DOHH2 (cell line): ENCODE data around the gene SOSTDC1.

Source experiments
- H3F3A ChIP-seq: fragments of 200-600 bp; sonication (generic), shearing (Covaris generic); 2 replicates; pipeline ENCODE4 v1.6.0; 2016; ENCODE audit warnings: antibody characterized with exemption, mild to moderate bottlenecking; ENCODE audit not compliant: control insufficient read depth, insufficient read depth
- H3K27ac ChIP-seq: fragments of 200-600 bp; sonication (generic); 2 replicates; pipeline ENCODE4 v1.5.1; 2014; ENCODE audit warnings: low read depth, mild to moderate bottlenecking, low read length, moderate library complexity
- H3K27me3 ChIP-seq: fragments of 200-600 bp; sonication (generic); 2 replicates; pipeline ENCODE4 v1.6.1; 2014; ENCODE audit warnings: mild to moderate bottlenecking, low read length, mixed read lengths; ENCODE audit not compliant: control insufficient read depth
- H3K36me3 ChIP-seq: fragments of 200-600 bp; sonication (generic); 2 replicates; pipeline ENCODE4 v1.6.1; 2014; ENCODE audit warnings: mild to moderate bottlenecking, low read length, moderate library complexity, mixed read lengths; ENCODE audit not compliant: control insufficient read depth
- H3K4me1 ChIP-seq: fragments of 200-600 bp; sonication (generic); 2 replicates; pipeline ENCODE4 v1.6.1; 2014; ENCODE audit warnings: mild to moderate bottlenecking, low read length, mixed read lengths; ENCODE audit not compliant: control insufficient read depth
- H3K4me2 ChIP-seq: fragments of 200-600 bp; sonication (generic); 2 replicates; pipeline ENCODE4 v1.6.0; 2014; ENCODE audit warnings: mild to moderate bottlenecking, low read length, moderate library complexity
- H3K4me3 ChIP-seq: fragments of 200-600 bp; sonication (generic); 2 replicates; pipeline ENCODE4 v1.5.1; 2014; ENCODE audit warnings: mild to moderate bottlenecking, low read length, mixed read lengths
- H3K79me2 ChIP-seq: fragments of 200-600 bp; sonication (generic); 2 replicates; pipeline ENCODE4 v1.6.1; 2014; ENCODE audit warnings: mild to moderate bottlenecking, low read length, mixed read lengths; ENCODE audit not compliant: control insufficient read depth
- H3K9me2 ChIP-seq: fragments of 200-600 bp; sonication (generic); replicated peaks from 2 replicates; pipeline ENCODE4 v1.6.1; 2014; ENCODE audit warnings: mild to moderate bottlenecking, low read length, mixed read lengths; ENCODE audit not compliant: control insufficient read depth
- H3K9me3 ChIP-seq: fragments of 200-600 bp; sonication (generic); 2 replicates; pipeline ENCODE4 v1.6.1; 2014; ENCODE audit warnings: antibody characterized with exemption, low read length, mixed read lengths; ENCODE audit not compliant: control insufficient read depth, insufficient read depth
- H4K20me1 ChIP-seq: fragments of 200-600 bp; sonication (generic); 2 replicates; pipeline ENCODE4 v1.6.0; 2014; ENCODE audit warnings: low read depth, mild to moderate bottlenecking, antibody characterized with exemption, low read length, moderate library complexity; ENCODE audit not compliant: control insufficient read depth, insufficient read depth
- EZH2phosphoT487 ChIP-seq: fragments of 200-600 bp; sonication (generic); IDR thresholded peaks from 2 replicates; pipeline ENCODE4 v1.6.1; 2017; ENCODE audit warnings: borderline replicate concordance, mild to moderate bottlenecking, antibody characterized with exemption, low read length, moderate library complexity, mixed read lengths
- TF ChIP-seq, protein P1 (sequence below): fragments of 200-600 bp; sonication (generic); IDR thresholded peaks from one replicate; pipeline ENCODE4 v1.5.1; 2014; ENCODE audit warnings: antibody characterized with exemption, mild to moderate bottlenecking, low read depth, low read length; ENCODE audit not compliant: poor library complexity, severe bottlenecking

The SOSTDC1 gene

DNA sequence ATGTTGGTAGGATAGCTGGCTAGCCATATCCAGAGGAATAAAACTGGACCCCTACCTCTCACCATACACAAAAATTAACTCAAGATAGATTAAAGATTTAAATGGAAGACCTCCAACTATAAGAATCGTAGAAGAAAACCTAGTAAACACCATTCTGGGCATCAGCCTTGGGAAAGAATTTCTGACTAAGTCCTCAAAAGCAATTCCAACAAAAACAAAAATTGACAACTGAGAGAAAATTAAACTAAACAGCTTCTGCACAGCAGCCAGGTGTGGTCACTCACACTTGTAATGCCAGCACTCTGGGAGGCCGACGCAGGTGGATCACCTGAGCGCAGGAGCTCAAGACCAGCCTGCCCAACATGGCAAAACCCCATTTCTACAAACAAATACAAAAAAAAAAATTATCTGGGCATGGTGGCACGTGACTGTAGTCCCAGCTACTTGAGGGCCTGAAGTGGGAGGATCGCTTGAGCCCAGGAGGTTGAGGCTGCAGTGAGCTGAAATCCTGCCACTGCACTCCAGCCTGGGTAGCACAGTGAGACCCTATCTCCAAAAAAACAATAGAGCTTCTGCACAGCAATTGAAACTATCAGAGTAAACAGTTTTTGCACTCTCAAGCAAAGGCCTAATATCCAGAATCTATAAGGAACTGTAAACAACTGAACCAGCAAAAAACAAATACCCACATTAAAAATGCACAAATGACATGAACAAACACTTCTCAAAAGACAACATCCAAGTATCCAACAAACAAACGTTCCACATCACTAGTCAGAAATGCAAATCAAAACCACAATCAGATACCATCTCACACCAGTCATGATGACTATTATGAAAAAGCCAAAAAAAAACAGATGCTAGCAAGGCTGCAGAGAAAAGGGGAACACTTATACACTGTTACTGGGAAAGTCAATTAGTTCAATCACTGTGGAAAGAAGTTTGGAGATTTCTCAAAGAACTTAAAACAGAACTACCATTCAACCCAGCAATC is 49.0 kb downstream of the SOSTDC1 start:
- no peak overlapping the region for H3K4me3 ChIP-seq
- H3K27me3 ChIP-seq: no peaks in the 10 kb centered on the region
- H3K4me2 ChIP-seq: peak overlapping the region; percentile 4; the same call in 1 of the 2 replicates

DNA sequence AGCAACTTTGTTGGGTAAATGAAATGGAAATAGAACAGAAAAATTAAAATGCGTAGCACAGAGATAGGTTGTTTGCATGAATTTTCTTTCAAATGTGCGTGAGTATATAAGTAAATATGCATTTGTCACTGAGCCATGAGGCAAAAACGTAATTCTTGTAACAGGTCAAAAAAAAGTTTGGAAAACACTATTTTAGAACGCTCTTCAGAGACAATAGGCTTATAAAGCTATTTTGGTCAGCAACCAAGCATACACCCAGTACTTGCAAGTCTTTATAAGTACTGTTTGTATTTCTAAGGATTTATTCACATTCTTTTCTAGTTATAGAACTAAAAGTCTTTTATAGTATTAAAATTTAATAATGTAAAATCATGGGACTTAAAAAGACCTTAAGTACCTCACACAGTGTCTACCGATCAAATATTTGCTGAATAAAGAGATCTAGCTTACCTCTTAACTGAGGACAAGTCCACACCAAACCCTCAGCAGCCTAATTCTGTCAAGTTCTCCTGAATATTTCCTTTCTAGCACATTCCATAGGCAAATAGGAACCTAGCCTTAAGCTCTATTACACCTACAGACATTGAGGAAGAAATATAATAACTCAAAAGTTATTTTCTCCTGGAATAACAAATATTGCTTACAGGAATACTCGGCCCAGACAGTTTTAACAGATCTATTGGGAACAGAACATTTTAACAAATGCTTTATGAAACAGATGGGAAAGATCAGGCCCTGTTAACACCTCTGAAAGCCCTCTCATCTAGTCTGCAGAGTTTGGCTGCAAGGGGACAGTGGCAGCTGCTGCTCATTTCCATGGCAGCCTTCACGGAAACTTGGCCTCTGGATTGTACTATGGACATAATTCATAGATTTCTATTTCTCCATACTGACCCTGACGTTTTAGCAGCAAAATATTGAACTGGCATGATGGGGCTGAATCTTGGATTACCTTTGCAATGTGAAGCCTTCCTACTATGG is 53.0 kb downstream of the SOSTDC1 start:
- H3K9me3 ChIP-seq: no peaks in the 10 kb centered on the region
- no peak for TF ChIP-seq EZH2phosphoT487
- TF ChIP-seq, protein P1, sequence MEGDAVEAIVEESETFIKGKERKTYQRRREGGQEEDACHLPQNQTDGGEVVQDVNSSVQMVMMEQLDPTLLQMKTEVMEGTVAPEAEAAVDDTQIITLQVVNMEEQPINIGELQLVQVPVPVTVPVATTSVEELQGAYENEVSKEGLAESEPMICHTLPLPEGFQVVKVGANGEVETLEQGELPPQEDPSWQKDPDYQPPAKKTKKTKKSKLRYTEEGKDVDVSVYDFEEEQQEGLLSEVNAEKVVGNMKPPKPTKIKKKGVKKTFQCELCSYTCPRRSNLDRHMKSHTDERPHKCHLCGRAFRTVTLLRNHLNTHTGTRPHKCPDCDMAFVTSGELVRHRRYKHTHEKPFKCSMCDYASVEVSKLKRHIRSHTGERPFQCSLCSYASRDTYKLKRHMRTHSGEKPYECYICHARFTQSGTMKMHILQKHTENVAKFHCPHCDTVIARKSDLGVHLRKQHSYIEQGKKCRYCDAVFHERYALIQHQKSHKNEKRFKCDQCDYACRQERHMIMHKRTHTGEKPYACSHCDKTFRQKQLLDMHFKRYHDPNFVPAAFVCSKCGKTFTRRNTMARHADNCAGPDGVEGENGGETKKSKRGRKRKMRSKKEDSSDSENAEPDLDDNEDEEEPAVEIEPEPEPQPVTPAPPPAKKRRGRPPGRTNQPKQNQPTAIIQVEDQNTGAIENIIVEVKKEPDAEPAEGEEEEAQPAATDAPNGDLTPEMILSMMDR: no peak
- H3K27me3 ChIP-seq: no peaks in the 10 kb centered on the region
- H3K9me2 ChIP-seq: no peaks in the 10 kb centered on the region
- H3K4me2 ChIP-seq: no peak overlapping the region
- peaks cover 12% of the 10 kb centered on the region for H3K4me1 ChIP-seq
- no peaks in the 10 kb centered on the region for H3F3A ChIP-seq
- no peaks in the 10 kb centered on the region for H4K20me1 ChIP-seq
- no peak overlapping the region for H3K27ac ChIP-seq
- H3K79me2 ChIP-seq: no peaks in the 10 kb centered on the region
- H3K4me3 ChIP-seq: no peak overlapping the region
- H3K36me3 ChIP-seq: no peaks in the 10 kb centered on the region

More for the DNA sequence above, 49.0 kb downstream of the SOSTDC1 start:
- Histone ChIP-seq H3K79me2 (no peaks in the 10 kb centered on the region), H3K36me3 (no peaks in the 10 kb centered on the region), H4K20me1 (no peaks in the 10 kb centered on the region), H3F3A (no peaks in the 10 kb centered on the region), H3K27ac (no peak overlapping the region), H3K9me2 (no peaks in the 10 kb centered on the region), H3K9me3 (no peaks in the 10 kb centered on the region), H3K4me1 (peaks cover 36% of the 10 kb centered on the region)
- TF ChIP-seq, protein P1: no peak
- TF ChIP-seq EZH2phosphoT487: no peak
